Stimulated activated CD4-positive, alpha-beta T cell treated with anti-CD3 and anti-CD28 coated beads, Interleukin-12 subunit alpha, Interleukin-12 subunit beta, amount 100 ng/mL, for 24 hours (primary cell): ENCODE measurements around the gene MSANTD2.

Source experiments
- DNase-seq, 2 experiments: peaks; one replicate each; pipeline ENCODE4 v3.0.0-alpha.2; 2020; ENCODE audit warnings: low read depth in 2 of 2

MSANTD2 gene

GRCh38 chr11:124821995-124822730 lies 22.0 kb upstream of the MSANTD2 start:
- no peak for DNase-seq

- no peak for DNase-seq
Measured at GRCh38 chr11:124817036-124817435, 16.8 kb upstream of the MSANTD2 start.

GRCh38 chr11:124814739-124815138 lies 14.5 kb upstream of the MSANTD2 start:
- DNase-seq: no peak

- DNase-seq: no peak
Measured at GRCh38 chr11:124812876-124813275, 12.7 kb upstream of the MSANTD2 start.

- no peak for DNase-seq
Measured at GRCh38 chr11:124811399-124812125, 11.4 kb upstream of the MSANTD2 start.

- DNase-seq: no peak
Measured at GRCh38 chr11:124807660-124808270, 7.6 kb upstream of the MSANTD2 start.

GRCh38 chr11:124807201-124807600 lies 7.0 kb upstream of the MSANTD2 start:
- no peak for DNase-seq

- DNase-seq: no peak
Measured at GRCh38 chr11:124804884-124805283, 4.7 kb upstream of the MSANTD2 start.

- no peak for DNase-seq
Measured at GRCh38 chr11:124801636-124802312, 1.6 kb upstream of the MSANTD2 start.

- DNase-seq: no peak
Measured at GRCh38 chr11:124801014-124801413, 808 bp upstream of the MSANTD2 start.

- peak; percentile 10 to 36 for DNase-seq
Measured at GRCh38 chr11:124799348-124800225, 619 bp downstream of the MSANTD2 start.

- no peak for DNase-seq
Measured at GRCh38 chr11:124798991-124799347, 1.2 kb downstream of the MSANTD2 start.

GRCh38 chr11:124796312-124796711 lies 3.9 kb downstream of the MSANTD2 start:
- no peak for DNase-seq

- DNase-seq: no peak
Measured at GRCh38 chr11:124793466-124794278, 6.5 kb downstream of the MSANTD2 start.

GRCh38 chr11:124791626-124792341 lies 8.4 kb downstream of the MSANTD2 start:
- no peak for DNase-seq

GRCh38 chr11:124788521-124788920 lies 11.7 kb downstream of the MSANTD2 start:
- no peak for DNase-seq

- no peak for DNase-seq
Measured at GRCh38 chr11:124784051-124784450, 16.2 kb downstream of the MSANTD2 start.

GRCh38 chr11:124783002-124783401 lies 17.2 kb downstream of the MSANTD2 start:
- DNase-seq: no peak

- DNase-seq: no peak
Measured at GRCh38 chr11:124779568-124779967, 20.6 kb downstream of the MSANTD2 start.

GRCh38 chr11:124778281-124778680 lies 21.9 kb downstream of the MSANTD2 start:
- DNase-seq: no peak
